NCI-H510A (cell line): Measurements from ENCODE around the gene RAB6A.
"Not testable (repeated sequence)": the region's sequence is repeated elsewhere in the genome, so short reads cannot be mapped to it uniquely, and the experiment has no call there.

Experiments used
- DNase-seq: peaks from one replicate; lab custom pipeline; 2025; lab: John Stamatoyannopoulos, UW

Gene RAB6A

DNA sequence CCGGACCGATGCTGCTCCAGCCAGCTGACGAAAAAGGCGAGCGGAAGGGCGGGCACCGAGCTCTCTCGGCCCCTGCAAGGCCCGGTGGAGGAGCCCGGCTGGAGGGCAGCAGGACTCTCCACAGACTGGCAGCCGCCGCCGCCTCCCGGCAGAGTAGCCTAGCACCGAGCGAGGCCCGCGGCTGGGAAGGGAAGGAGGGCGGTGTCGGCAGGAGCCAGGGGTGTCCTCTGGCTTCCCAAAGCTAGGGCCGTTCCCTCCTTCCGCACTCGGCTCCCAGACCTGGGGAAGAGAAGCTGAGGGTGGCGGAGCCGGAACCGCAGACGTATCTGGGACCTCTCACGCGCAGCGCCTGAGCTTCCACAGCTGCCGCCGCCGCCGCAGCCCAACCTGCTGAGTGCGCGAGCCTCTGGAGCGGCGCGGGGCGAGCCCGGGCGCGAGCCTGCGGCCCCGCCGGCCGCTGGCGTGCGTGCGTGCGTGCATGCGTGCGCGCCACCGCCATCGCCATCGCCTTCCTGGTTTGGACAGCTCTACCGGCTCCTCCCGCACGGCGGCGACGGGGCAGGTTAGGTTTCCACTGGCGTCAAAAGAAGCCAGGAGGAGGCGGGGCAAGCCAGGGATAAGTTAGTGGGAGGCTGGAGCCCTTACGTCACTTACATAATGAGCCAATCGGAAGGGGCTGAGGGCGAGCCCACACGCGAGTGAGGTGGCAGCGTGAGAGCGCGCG lies at the start of gene RAB6A:
TSS of gene RAB6A (minus strand) at position 396 of the 724 bp plus-strand sequence. CDS start 439 bp downstream, outside the sequence.
- DNase-seq: peak; percentile 98

- no peak for DNase-seq
Observed at GRCh38 chr11:73810637-73811036, 49.8 kb upstream of the RAB6A start.

GRCh38 chr11:73808052-73808451 lies 47.2 kb upstream of the RAB6A start:
- DNase-seq: no peak

- no peak for DNase-seq
Observed at GRCh38 chr11:73804712-73805111, 43.8 kb upstream of the RAB6A start.

GRCh38 chr11:73801136-73801535 lies 40.3 kb upstream of the RAB6A start:
- no peak for DNase-seq

DNA sequence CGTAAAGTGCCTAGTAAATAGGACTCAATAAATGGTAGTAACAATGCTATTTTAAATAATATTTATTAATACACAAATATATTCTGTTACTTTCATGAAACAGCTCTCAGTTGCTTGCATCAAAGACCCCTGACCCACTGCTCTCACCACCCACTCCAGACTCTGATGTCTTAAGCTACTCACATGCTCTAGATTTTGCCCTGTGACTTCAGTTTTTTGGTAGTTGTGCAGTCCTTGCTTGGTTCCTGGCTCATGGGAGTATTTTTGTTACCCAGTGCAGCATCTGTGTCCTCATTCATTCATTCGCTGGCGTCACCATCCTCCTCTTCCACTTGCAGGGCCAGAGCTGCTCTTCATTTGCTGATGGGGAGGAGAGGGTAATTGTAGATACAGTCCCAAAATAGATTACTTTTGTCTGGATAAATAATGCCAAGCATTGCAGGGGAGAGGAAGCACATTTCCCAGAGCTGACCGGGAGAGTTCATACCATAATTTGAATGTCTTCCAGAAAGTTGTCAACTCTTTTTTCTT lies 39.5 kb upstream of the RAB6A start:
- no peak for DNase-seq

DNA sequence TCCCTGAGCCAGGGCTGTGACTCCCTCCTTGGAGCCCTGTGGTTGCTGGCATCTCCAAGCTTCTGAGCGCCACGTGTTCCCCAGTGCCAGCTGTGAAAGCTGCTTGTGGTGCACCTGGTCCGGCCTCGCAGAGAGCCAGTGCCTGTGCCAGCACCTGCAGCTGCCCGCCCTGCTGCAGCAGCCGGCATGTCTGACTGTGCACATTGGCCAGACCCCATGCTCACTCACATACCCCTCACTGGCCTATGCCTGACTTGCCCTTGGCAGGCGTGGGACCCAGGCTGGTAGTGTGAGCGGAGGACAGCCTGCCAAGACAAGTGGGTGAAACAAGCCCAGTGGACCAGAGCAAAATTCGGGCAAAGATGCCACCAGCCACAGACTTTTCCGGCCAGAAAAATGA lies 36.6 kb upstream of the RAB6A start:
- DNase-seq: no peak

DNA sequence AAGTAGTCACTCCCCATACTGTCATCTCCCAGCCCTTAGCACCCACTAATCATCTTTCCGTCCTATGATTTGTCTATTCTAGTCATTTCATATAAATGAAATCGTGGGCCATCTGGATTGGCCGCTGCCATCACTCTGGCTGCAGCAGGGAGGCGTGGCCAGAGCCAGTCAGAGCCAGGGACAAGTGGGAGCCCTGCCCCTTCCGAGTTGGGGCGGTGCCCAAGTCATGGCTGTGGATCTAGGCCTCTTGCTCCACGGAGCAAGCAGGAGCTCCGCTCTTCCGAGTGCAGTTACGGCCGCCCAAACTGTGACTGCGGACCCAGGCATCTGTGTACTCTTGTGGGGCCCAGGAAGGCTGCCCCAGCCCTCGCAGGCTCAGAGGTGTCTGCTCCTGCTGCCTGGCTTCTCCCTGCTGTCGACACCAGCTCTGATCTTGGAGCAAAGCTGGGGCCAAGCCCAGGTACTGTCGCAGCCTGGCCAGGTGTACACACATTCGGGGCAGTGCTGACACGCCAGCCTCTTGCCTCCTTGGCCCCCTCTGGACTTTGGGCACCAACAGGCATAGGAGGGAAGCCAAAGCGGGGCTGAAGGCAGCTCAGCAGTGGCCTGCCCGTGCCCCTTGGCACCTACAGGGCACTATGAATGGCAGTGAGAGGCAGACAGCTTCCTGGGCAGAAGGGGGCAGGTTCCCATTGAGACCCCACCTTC lies 35.2 kb upstream of the RAB6A start:
- DNase-seq: no peak

DNA sequence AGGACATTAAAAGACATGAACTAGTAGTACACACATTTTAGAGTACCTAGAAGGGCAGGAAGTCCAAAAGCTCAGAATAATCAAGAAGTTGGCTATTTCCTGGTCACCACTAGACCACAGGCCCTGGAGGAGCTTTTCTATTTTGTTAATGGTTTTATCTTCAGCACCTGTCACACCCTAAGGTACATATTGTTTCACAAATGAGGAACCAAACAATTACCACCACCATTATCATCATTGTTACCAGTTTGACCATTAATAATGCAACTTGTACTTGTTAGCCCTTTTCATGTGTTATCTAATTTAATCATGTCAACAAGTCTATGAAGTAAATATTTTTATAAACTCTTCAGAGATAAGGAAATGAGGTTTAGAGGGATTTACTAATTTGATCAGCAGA lies 31.7 kb upstream of the RAB6A start:
- no peak for DNase-seq

DNA sequence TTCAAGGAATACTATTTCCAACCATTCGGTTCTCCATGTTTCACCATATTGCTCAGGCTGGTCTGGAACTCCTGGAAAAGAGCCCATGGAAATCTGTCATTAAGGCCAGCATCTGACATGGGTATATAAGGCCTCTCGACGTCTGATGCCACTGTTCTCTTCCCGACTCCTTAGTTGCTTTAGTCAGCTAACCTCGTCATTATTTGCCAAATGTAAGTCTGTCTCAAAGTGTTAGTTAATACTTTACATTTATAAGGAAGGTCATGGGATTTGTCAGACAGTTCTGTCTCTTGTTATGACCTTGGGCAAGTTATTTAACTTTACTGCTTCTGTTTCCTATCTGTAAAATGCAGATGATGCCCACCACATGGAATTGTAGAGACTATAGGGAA lies 28.4 kb upstream of the RAB6A start:
- DNase-seq: no peak

DNA sequence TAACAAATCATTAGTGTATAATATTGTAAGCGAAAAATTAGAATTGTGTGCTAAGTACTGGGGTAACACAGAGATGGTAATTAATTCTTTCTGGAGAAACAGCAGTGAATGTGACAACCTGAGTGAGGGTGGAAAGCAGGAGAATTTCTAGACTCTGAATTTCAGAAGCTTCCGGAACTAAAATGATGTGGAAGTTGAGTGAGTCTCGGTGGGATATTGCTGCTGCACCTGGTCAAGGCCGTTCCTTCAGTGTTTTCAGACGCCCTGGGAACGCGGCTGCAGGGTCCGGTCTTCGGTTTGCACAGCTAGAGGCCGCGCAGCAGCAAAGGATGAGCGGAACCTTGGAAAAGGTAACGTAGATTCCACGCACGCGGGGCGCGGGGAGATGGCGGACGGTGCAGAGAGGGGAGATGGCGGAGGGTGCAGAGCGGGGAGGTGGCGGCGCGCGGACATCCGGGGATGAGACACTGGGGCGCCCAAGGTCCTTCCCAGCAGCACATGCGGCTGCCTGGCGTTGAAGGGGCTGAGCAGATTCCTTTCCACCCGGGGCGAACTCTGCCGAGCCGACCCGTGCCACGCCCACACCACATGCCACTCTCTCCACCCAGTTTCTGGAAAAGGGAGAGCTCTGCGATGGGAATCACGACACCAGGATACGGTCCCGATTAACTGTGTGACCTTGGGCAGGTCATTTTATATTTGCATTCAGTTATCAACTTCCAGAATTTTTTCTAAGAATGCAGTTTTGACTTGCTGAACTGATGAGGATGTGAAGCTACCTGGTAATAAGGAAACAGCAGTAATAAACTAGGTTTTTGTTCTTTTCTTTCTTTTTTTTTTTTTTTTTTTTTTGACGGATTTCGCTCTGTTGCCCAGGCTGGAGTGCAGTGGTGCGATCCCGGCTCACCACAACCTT lies 27.0 kb upstream of the RAB6A start, which contains the start of gene MRPL48:
TSS of gene MRPL48 (plus strand) at position 232 of the 916 bp plus-strand sequence. CDS start at position 330, 98 bp downstream.
- peak; percentile 88 for DNase-seq

DNA sequence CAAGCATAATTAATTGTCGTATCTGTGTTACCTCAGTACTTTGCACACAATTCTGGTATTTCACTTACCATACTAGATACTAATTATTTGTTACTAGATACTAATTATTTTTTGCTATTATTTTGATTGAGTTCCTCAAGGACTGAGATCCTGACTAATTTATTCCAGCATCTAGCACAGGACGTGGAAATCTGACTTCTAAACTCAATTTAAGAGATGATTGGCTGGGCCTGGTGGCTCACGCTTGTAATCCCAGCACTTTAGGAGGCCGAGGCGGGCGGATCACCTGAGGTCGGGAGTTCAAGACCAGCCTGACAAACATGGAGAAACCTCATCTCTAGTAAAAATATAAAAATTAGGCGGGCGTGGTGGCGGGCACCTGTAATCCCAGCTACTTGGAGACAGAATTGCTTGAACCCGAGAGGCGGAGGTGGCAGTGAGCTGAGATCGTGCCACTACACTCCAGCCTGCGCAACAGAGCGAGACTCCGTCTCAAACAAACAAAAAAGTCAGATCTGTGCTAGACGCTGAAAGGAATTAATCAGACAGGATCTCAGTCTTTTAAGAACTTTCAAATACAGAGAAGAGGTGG lies 26.3 kb upstream of the RAB6A start:
- no peak for DNase-seq

- not testable (repeated sequence) for DNase-seq
Observed at GRCh38 chr11:73785467-73785866, 24.6 kb upstream of the RAB6A start.

GRCh38 chr11:73784734-73785133 lies 23.9 kb upstream of the RAB6A start:
- no peak for DNase-seq

- DNase-seq: peak; percentile 35
Observed at GRCh38 chr11:73784080-73784634, 23.3 kb upstream of the RAB6A start.

DNA sequence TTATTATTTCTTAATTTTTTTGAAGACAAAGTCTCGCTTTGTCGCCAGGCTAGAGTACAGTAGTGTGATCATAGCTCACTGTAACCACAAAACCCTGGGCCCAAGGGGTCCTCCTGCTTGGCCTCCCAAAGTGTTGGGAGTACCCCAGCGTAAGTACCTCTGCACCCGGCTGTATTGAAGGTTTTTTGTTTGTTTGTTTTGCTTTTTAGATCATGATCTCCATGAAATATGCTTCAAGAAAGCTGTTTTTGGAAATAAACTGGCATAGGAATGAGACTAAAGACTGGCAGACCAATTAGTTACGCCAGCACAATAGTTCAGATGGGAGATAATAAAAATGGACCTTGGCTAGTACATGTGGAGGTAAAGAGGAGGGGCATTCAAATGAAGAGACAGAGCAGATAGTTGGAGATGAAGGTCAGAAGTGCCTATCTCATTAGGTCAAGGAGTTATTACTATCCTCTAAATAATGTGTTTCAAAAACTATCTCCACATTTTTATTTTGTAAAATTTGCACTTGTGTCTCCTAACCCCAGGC lies 22.7 kb upstream of the RAB6A start:
- DNase-seq: no peak

GRCh38 chr11:73781303-73781702 lies 20.4 kb upstream of the RAB6A start:
- DNase-seq: no peak

DNA sequence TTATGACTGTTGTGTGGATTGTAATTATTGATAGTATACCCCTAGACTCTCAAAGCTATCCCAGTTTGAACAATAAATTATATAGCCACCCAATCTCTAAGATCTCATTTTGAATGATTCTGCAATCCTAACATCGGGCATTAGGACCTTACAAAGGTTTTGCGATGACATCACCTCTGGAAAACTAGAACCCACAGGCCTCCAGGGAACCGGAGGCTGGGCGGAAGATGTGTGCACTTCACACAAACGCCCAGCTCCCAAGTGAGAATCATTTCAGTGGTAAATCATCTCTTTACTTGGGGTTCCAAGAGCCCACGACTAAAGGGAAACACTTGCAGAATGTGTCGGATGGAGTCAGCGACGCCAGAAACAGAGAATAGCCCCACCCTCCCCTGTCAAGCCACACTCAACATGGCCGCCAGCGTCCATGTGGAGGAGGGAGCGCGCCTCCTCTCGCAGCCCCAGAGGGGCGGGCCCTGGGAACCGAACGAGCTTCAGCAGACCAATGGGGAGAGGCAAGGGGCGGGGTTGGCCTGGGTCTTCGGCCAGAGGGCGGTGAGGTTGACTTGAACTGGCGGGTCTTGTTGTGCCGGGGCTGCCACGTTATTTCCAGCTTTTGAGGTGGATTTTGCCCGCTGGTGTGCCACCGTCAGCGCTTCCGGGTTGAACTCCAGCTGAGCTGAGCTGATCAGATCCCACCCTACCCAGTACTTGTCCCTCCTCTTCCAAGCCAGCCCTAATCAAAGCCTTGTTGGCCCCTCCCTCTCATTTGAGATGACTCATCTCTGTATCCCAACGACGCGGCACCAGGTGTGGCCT lies 18.4 kb upstream of the RAB6A start:
- peak; percentile 98 for DNase-seq

- not testable (repeated sequence) for DNase-seq
Observed at GRCh38 chr11:73770811-73771210, 9.9 kb upstream of the RAB6A start.

DNA sequence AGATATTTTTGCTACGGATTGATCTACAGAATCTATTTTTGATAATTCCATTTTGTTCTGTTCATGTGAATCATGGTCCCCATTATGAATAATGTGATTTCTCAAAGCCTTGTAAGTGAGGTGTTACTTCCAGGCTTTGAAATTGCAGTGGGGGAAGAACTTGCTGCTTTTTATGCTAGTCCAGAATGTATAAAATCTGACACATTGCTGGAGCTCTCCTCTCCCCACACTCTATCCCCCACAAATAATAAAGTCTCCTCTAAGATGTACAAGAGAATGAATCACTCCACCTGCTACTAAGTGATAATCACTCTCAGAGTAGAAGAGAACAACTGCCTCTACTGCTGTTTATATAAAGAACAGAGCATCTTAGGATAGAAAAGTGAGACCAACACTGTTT lies 5.9 kb upstream of the RAB6A start:
- DNase-seq: no peak
